Measurements from ENCODE around the gene TOP2B.

The TOP2B gene

DNA sequence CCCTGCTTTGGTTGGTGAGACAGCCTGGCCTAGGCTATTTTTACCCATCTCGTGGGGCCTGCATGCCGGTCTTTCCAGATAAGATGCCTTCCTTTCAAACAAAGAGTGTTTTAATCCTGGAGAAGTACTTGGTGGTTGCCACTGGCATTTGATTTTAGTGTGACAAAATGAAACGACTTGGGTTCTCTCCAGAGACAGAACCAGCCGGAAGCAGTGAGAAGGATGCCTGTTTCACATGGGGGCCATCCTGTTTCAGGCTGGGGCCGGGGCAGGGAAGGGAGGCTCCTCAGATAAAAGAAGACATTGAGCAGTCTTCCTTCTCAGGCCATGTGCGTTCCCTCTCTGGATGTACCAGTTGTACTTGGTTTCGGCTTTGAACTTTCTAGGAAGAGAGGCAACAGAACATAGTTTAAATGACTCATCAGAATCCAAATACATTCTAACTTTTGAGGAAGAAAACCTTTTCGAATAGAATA is 74.9 kb downstream of the TOP2B start:
- H3K27me3 ChIP-seq (ENCODE audit: insufficient read depth, low read length), result no peaks in the 10 kb centered on the region
- H3K4me1 ChIP-seq (ENCODE audit: control insufficient read depth, insufficient read depth, low read length, unreplicated experiment), result peaks cover 20% of the 10 kb centered on the region
- H2AFZ ChIP-seq (ENCODE audit: low read length, unreplicated experiment), result no peak overlapping the region
- no peak overlapping the region for H3K4me3 ChIP-seq (ENCODE audit: low read depth, low read length)
- no peaks in the 10 kb centered on the region for H3K79me2 ChIP-seq (ENCODE audit: control insufficient read depth, insufficient read depth, low read length, unreplicated experiment)
- no peak overlapping the region for H3K27ac ChIP-seq (ENCODE audit: low read depth, low read length)
- no peaks in the 10 kb centered on the region for H3K36me3 ChIP-seq (ENCODE audit: insufficient read depth, low read length)

GRCh38 chr3:25589104-25589782 is 75.5 kb downstream of the TOP2B start:
- Histone ChIP-seq H3K27ac (ENCODE audit: low read depth, low read length) (no peak overlapping the region), H2AFZ (ENCODE audit: low read length, unreplicated experiment) (no peak overlapping the region), H3K4me3 (ENCODE audit: low read depth, low read length) (no peak overlapping the region), H3K79me2 (ENCODE audit: control insufficient read depth, insufficient read depth, low read length, unreplicated experiment) (no peaks in the 10 kb centered on the region), H3K27me3 (ENCODE audit: insufficient read depth, low read length) (no peaks in the 10 kb centered on the region), H3K4me1 (ENCODE audit: control insufficient read depth, insufficient read depth, low read length, unreplicated experiment) (peaks cover 20% of the 10 kb centered on the region), H3K36me3 (ENCODE audit: insufficient read depth, low read length) (no peaks in the 10 kb centered on the region)

DNA sequence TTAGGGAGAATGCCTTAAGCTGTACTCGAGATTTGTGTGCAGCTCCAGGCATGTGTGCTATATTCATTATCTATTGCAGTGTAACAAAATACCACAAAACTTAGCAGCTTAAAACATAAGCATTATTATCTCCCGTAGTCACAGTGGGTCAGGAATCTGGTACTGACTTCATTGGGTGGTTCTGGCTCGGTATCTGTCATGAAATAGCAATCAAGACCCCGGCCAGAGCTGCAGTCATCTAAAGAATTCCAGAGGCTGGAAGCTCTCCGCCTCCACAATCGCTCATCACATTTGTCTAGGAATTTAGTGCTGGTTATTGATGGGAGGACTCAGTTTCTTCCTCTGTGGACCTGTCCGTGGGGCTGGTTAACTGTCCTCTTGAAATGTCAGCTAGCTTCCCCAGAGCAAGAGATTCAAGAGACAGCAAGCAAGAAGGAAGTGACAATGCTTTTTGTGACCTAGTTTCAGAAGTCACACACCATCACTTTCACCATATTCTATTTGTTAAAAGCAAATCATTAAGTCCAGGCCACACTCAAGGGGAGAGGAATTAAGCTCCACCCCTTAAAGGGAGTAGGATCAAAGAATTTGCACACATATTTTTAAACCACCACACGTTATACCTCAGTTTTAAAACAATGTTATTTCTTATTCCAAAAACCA is 76.1 kb downstream of the TOP2B start:
- H3K27ac ChIP-seq (ENCODE audit: low read depth, low read length), result no peak overlapping the region
- H3K27me3 ChIP-seq (ENCODE audit: insufficient read depth, low read length), result no peaks in the 10 kb centered on the region
- H3K4me1 ChIP-seq (ENCODE audit: control insufficient read depth, insufficient read depth, low read length, unreplicated experiment), result peaks cover 18% of the 10 kb centered on the region
- H3K4me3 ChIP-seq (ENCODE audit: low read depth, low read length), result no peak overlapping the region
- H2AFZ ChIP-seq (ENCODE audit: low read length, unreplicated experiment), result no peak overlapping the region
- no peaks in the 10 kb centered on the region for H3K79me2 ChIP-seq (ENCODE audit: control insufficient read depth, insufficient read depth, low read length, unreplicated experiment)
- no peaks in the 10 kb centered on the region for H3K36me3 ChIP-seq (ENCODE audit: insufficient read depth, low read length)

DNA sequence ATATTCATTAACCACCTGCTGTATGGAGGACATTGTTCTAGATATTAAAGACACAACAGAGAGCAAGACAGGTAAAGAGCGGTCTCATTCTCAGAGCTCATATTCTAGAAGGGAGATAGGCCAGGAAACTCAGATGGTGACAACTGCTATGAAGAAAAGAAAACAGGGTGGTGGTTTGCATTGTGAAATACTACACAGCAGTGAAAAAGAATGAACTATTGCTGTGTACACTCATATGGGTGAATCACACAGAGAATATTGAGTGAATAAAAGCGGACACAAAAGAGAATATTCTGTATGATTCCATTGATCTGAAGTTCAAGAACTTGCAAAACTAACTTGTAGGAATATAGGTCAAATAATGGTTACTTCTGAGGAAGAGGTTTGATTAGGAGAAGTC is 76.7 kb downstream of the TOP2B start:
- Histone ChIP-seq H3K4me3 (ENCODE audit: low read depth, low read length) (no peak overlapping the region), H3K27me3 (ENCODE audit: insufficient read depth, low read length) (no peaks in the 10 kb centered on the region), H3K79me2 (ENCODE audit: control insufficient read depth, insufficient read depth, low read length, unreplicated experiment) (no peaks in the 10 kb centered on the region), H2AFZ (ENCODE audit: low read length, unreplicated experiment) (no peak overlapping the region), H3K36me3 (ENCODE audit: insufficient read depth, low read length) (no peaks in the 10 kb centered on the region), H3K27ac (ENCODE audit: low read depth, low read length) (no peak overlapping the region), H3K4me1 (ENCODE audit: control insufficient read depth, insufficient read depth, low read length, unreplicated experiment) (peaks cover 12% of the 10 kb centered on the region)

DNA sequence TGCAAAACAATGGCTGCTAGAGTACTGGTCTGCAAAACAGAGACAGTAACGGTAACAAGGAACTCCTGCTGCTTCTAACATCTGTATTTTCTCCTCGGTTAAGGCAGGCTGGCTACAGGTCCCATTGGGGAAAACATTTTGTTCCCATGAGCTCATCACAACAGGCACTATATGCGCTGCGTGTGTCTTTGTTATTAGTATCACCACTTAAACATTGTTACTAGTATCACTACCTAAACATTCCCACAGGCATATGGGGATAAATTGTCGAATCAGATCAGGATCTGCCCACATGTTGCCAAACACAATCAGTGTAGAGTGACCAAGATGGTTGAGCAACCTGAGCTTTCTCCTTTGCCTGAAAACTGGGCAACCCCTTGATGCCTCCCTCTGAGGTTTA is 77.2 kb downstream of the TOP2B start:
- no peaks in the 10 kb centered on the region for H3K36me3 ChIP-seq (ENCODE audit: insufficient read depth, low read length)
- no peak overlapping the region for H3K27ac ChIP-seq (ENCODE audit: low read depth, low read length)
- H2AFZ ChIP-seq (ENCODE audit: low read length, unreplicated experiment), result no peak overlapping the region
- H3K79me2 ChIP-seq (ENCODE audit: control insufficient read depth, insufficient read depth, low read length, unreplicated experiment), result no peaks in the 10 kb centered on the region
- no peaks in the 10 kb centered on the region for H3K27me3 ChIP-seq (ENCODE audit: insufficient read depth, low read length)
- peaks cover 8% of the 10 kb centered on the region for H3K4me1 ChIP-seq (ENCODE audit: control insufficient read depth, insufficient read depth, low read length, unreplicated experiment)
- no peak overlapping the region for H3K4me3 ChIP-seq (ENCODE audit: low read depth, low read length)

DNA sequence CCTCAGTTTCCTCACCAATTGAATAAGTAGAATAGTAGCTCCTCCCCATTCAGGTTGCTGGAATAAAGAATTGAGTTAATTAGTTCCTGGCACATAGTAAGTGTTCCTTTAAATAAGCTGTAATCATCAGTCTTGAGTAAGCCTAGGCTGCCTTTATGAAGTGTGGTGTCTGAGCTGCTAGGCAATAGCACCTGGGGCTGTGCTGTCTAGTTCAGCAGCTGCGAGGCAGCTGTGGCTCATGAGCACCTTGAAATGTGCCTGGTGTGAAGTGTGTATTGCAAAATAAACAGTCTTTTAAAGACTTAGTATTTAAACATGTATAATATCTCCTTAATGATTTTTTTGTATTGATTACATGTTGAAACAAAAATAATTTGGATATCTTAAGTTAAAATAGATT is 77.6 kb downstream of the TOP2B start:
- Histone ChIP-seq H2AFZ (ENCODE audit: low read length, unreplicated experiment) (no peak overlapping the region), H3K79me2 (ENCODE audit: control insufficient read depth, insufficient read depth, low read length, unreplicated experiment) (no peaks in the 10 kb centered on the region), H3K4me1 (ENCODE audit: control insufficient read depth, insufficient read depth, low read length, unreplicated experiment) (peaks cover 4% of the 10 kb centered on the region), H3K27ac (ENCODE audit: low read depth, low read length) (no peak overlapping the region), H3K27me3 (ENCODE audit: insufficient read depth, low read length) (no peaks in the 10 kb centered on the region), H3K4me3 (ENCODE audit: low read depth, low read length) (no peak overlapping the region), H3K36me3 (ENCODE audit: insufficient read depth, low read length) (no peaks in the 10 kb centered on the region)

- H3K79me2 ChIP-seq (ENCODE audit: control insufficient read depth, insufficient read depth, low read length, unreplicated experiment), result no peaks in the 10 kb centered on the region
- no peak overlapping the region for H3K4me3 ChIP-seq (ENCODE audit: low read depth, low read length)
- H3K36me3 ChIP-seq (ENCODE audit: insufficient read depth, low read length), result no peaks in the 10 kb centered on the region
- no peaks in the 10 kb centered on the region for H3K4me1 ChIP-seq (ENCODE audit: control insufficient read depth, insufficient read depth, low read length, unreplicated experiment)
- H3K27me3 ChIP-seq (ENCODE audit: insufficient read depth, low read length), result no peaks in the 10 kb centered on the region
- no peak overlapping the region for H2AFZ ChIP-seq (ENCODE audit: low read length, unreplicated experiment)
- H3K27ac ChIP-seq (ENCODE audit: low read depth, low read length), result no peak overlapping the region
These were observed 78.2 kb downstream of the TOP2B start for GRCh38 chr3:25586553-25586952.

DNA sequence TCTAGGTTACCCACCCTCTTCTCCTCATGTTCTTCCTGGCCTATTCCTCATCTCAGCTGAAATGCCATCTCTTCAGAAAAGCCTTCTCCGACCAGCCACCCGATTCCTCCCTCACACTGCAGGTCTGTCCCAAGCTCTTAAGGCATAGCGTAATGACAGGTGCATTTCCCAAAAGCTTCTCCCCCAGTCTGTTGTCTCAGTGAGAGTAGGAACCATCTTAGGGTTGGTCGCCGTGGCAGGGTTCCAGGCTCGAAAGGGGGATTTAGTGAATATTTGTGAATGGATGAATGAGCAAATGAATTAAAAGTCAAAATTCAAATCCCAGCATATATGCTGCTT is 78.6 kb downstream of the TOP2B start:
- no peaks in the 10 kb centered on the region for H3K4me1 ChIP-seq (ENCODE audit: control insufficient read depth, insufficient read depth, low read length, unreplicated experiment)
- H3K4me3 ChIP-seq (ENCODE audit: low read depth, low read length), result no peak overlapping the region
- no peaks in the 10 kb centered on the region for H3K36me3 ChIP-seq (ENCODE audit: insufficient read depth, low read length)
- no peaks in the 10 kb centered on the region for H3K79me2 ChIP-seq (ENCODE audit: control insufficient read depth, insufficient read depth, low read length, unreplicated experiment)
- H3K27me3 ChIP-seq (ENCODE audit: insufficient read depth, low read length), result no peaks in the 10 kb centered on the region
- no peak overlapping the region for H2AFZ ChIP-seq (ENCODE audit: low read length, unreplicated experiment)
- no peak overlapping the region for H3K27ac ChIP-seq (ENCODE audit: low read depth, low read length)

DNA sequence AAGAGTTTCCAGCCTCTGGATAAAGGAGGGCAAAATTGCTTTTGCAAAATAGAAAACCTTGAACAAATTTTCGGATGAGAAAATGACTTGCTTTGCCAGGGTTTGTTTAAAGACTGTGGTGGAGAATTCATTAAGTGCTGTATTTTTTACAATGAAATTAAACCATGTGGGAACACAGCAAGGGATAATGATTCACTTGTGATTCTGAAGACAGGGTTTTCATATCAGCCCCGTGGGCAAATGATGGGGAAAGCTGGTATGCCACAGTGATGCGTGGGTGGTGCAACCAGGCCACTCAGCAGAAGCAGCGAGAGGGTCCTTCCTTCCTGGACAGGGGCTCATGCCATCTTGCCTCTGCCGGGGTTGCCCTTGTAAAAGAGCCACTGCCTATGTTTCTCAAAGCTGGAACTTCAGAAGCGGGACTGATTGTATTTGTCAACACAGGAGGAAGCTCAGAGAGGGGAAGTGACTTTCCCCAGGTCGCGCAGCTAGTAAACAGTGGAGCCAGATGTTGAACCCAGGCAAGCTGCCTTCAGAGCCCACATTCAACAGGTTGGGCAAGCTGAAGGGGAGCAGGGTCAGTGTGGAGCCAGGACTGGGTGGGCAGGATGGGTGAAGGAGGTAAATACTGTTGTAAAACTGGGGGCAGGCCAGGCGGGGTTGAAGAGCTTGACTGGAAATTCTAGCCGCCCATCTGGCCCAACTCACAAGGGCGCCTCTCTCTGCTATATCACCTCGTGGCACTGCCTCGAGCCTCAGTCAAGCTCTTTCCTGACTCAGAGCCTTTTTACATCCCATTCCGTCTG is 79.1 kb downstream of the TOP2B start:
- no peaks in the 10 kb centered on the region for H3K79me2 ChIP-seq (ENCODE audit: control insufficient read depth, insufficient read depth, low read length, unreplicated experiment)
- no peaks in the 10 kb centered on the region for H3K27me3 ChIP-seq (ENCODE audit: insufficient read depth, low read length)
- H3K4me1 ChIP-seq (ENCODE audit: control insufficient read depth, insufficient read depth, low read length, unreplicated experiment), result no peaks in the 10 kb centered on the region
- no peak overlapping the region for H3K27ac ChIP-seq (ENCODE audit: low read depth, low read length)
- H3K36me3 ChIP-seq (ENCODE audit: insufficient read depth, low read length), result no peaks in the 10 kb centered on the region
- H2AFZ ChIP-seq (ENCODE audit: low read length, unreplicated experiment), result no peak overlapping the region
- no peak overlapping the region for H3K4me3 ChIP-seq (ENCODE audit: low read depth, low read length)

- no peaks in the 10 kb centered on the region for H3K4me1 ChIP-seq (ENCODE audit: control insufficient read depth, insufficient read depth, low read length, unreplicated experiment)
- no peaks in the 10 kb centered on the region for H3K79me2 ChIP-seq (ENCODE audit: control insufficient read depth, insufficient read depth, low read length, unreplicated experiment)
- H2AFZ ChIP-seq (ENCODE audit: low read length, unreplicated experiment), result no peak overlapping the region
- no peaks in the 10 kb centered on the region for H3K36me3 ChIP-seq (ENCODE audit: insufficient read depth, low read length)
- H3K27ac ChIP-seq (ENCODE audit: low read depth, low read length), result no peak overlapping the region
- no peaks in the 10 kb centered on the region for H3K27me3 ChIP-seq (ENCODE audit: insufficient read depth, low read length)
- H3K4me3 ChIP-seq (ENCODE audit: low read depth, low read length), result no peak overlapping the region
These were observed 80.5 kb downstream of the TOP2B start for GRCh38 chr3:25584011-25584789.
